Endothelial cell of umbilical vein (primary cell): Measurements from ENCODE around the gene MAB21L2. TPM values are rescaled to one million over a fixed set of nuclear protein-coding genes. Genes with fewer than 3 reads are reported as not detected.
"Not testable (repeated sequence)": the region's sequence is repeated elsewhere in the genome, so short reads cannot be mapped to it uniquely, and the experiment has no call there.

Experiments
- BruUV-seq: library from RNA; stranded (reverse); fragments of 400-500 nt; replicated peaks from 2 replicates; lab custom pipeline; 2021; lab: Mats Ljungman, UMichigan
- CTCF ChIA-PET: fragments of 300-600, 350-600 bp; sonication (Branson Sonifier 250); formaldehyde crosslinking; loops from one replicate; lab custom pipeline; 2021; ENCODE audit warnings: antibody characterized with exemption, inconsistent platforms; lab: Charles Lee
- POLR2A ChIA-PET: fragments of 300-600, 350-600 bp; sonication (Branson Sonifier 250); formaldehyde crosslinking; loops from one replicate; lab custom pipeline; 2021; ENCODE audit warnings: antibody characterized with exemption, inconsistent platforms; lab: Charles Lee
- DNase-seq: peaks from one replicate; pipeline ENCODE4 v3.0.0-alpha.2; 2011; ENCODE audit warnings: low read depth, low spot score
- FAIRE-seq: peaks from 2 replicates; lab custom pipeline; 2011; peaks lifted over from hg19 to GRCh38; lab: Jason Lieb, UNC
- H2AFZ ChIP-seq: 2 replicates; pipeline ENCODE4 v1.6.0; 2012; ENCODE audit warnings: low read depth, low read length, control low read depth, inconsistent platforms
- H3K27ac ChIP-seq: 2 replicates; pipeline ENCODE4 v1.5.1; 2011; ENCODE audit warnings: low read depth, mild to moderate bottlenecking, control low read depth, low read length, moderate library complexity; ENCODE audit not compliant: insufficient read depth
- H3K27me3 ChIP-seq, 2 experiments: 2 replicates each; pipeline versions ENCODE4 v1.6.0 to v1.6.1; 2011; ENCODE audit warnings: low read length in 2 of 2, mixed read lengths in 1 of 2; ENCODE audit not compliant: control insufficient read depth in 2 of 2, insufficient read depth in 2 of 2
- H3K36me3 ChIP-seq, 2 experiments: 2 replicates in 1 of 2; 3 replicates in 1 of 2; pipeline ENCODE4 v1.5.1; 2011; ENCODE audit warnings: low read length in 2 of 2, mild to moderate bottlenecking in 1 of 2, moderate library complexity in 1 of 2; ENCODE audit not compliant: control insufficient read depth in 2 of 2, insufficient read depth in 2 of 2; ENCODE audit errors: extremely low read depth in 1 of 2
- H3K4me1 ChIP-seq: 3 replicates; pipeline ENCODE4 v1.5.1; 2011; ENCODE audit warnings: mild to moderate bottlenecking, low read length; ENCODE audit not compliant: control insufficient read depth, insufficient read depth; ENCODE audit errors: extremely low read depth
- H3K4me2 ChIP-seq: 2 replicates; pipeline ENCODE4 v1.6.1; 2011; ENCODE audit warnings: low read length, control low read depth, mixed read lengths; ENCODE audit not compliant: insufficient read depth
- H3K4me3 ChIP-seq, 3 experiments: fragments of 200-600 bp in 1 of 3; sonication (generic), shearing (Covaris generic) in 1 of 3; replicated peaks in 1 of 3; 2 replicates each; pipeline ENCODE4 v1.5.1; 2011 to 2016; ENCODE audit warnings: control low read depth in 3 of 3, low read length in 3 of 3, mild to moderate bottlenecking in 2 of 3, inconsistent platforms in 1 of 3, low read depth in 1 of 3, moderate library complexity in 1 of 3; ENCODE audit not compliant: insufficient read depth in 1 of 3
- H3K79me2 ChIP-seq: 2 replicates; pipeline ENCODE4 v1.6.0; 2012; ENCODE audit warnings: low read length, inconsistent platforms; ENCODE audit not compliant: control insufficient read depth, insufficient read depth
- H3K9ac ChIP-seq: replicated peaks from 2 replicates; pipeline ENCODE3; 2011; ENCODE audit warnings: low read length, control low read depth; ENCODE audit not compliant: insufficient read depth; ENCODE audit errors: extremely low read depth
- H3K9me1 ChIP-seq: replicated peaks from 3 replicates; pipeline ENCODE4 v1.6.0; 2011; ENCODE audit warnings: mild to moderate bottlenecking, low read length; ENCODE audit not compliant: control insufficient read depth, insufficient read depth; ENCODE audit errors: extremely low read depth
- H3K9me3 ChIP-seq: replicated peaks from 2 replicates; pipeline ENCODE4 v1.5.1; 2012; ENCODE audit warnings: low read length, inconsistent platforms; ENCODE audit not compliant: control insufficient read depth, insufficient read depth
- H4K20me1 ChIP-seq: replicated peaks from 2 replicates; pipeline ENCODE3; 2011; ENCODE audit warnings: mild to moderate bottlenecking, low read length; ENCODE audit not compliant: control insufficient read depth, insufficient read depth; ENCODE audit errors: extremely low read depth
- EZH2 ChIP-seq: IDR thresholded peaks from 2 replicates; pipeline ENCODE4 v1.6.1; 2012; ENCODE audit warnings: borderline replicate concordance, low read depth, mild to moderate bottlenecking, moderate library complexity, low read length, inconsistent platforms; ENCODE audit not compliant: severe bottlenecking
- GATA2 ChIP-seq: IDR thresholded peaks from 2 replicates; pipeline ENCODE4 v1.7.0; 2011; ENCODE audit warnings: low read depth, mild to moderate bottlenecking, moderate library complexity, mixed read lengths, low read length; ENCODE audit not compliant: insufficient read length, insufficient read depth
- POLR2AphosphoS5 ChIP-seq: IDR thresholded peaks from 2 replicates; pipeline ENCODE4 v1.6.1; 2012; ENCODE audit warnings: low read depth, mild to moderate bottlenecking, control low read depth, low read length, moderate library complexity; ENCODE audit not compliant: insufficient read depth
- dilution Hi-C: fragments of 300-500 bp; cut with MboI; formaldehyde crosslinking; loops from one replicate; pipeline ENCODE4 v1.15.0; 2019; ENCODE audit warnings: low sequenced_read_pairs; ENCODE audit not compliant: extremely low pct_ligation_motif_present
- intact Hi-C: fragments of 100-400 bp; cut with micrococcal nuclease; formaldehyde crosslinking; loops from one replicate; pipeline ENCODE4 v1.10.0; 2022
- polyA plus RNA-seq, 4 experiments: library from polyadenylated mRNA; depleted of rRNA in 3 of 4; stranded (reverse) in 3 of 4; unstranded in 1 of 4; fragments of >200 nt; gene quantifications; 2 replicates each; pipeline versions ENCODE4 v1.2.1 to v1.2.3, GENCODE V29; 2011 to 2012; ENCODE audit warnings: missing spikeins in 1 of 4
- total RNA-seq: library from RNA; stranded (reverse); gene quantifications from 2 replicates; pipeline ENCODE4 v1.2.3, GENCODE V29; 2021

Gene MAB21L2
- total and polyA plus RNA-seq, 2 donors (not counting 3 experiments of a cell fraction or from before 2014, with no cell fraction given) = not detected

- H3K9ac ChIP-seq = no peak overlapping the region
- POLR2A ChIA-PET = no interaction called here
- no TSS peak for BruUV-seq
- TF ChIP-seq EZH2 (no peak), GATA2 (peak; percentile 14)
- no peaks in the 10 kb centered on the region for H3K4me1 ChIP-seq
- no peak overlapping the region for H3K4me3 ChIP-seq
- H3K4me2 ChIP-seq = no peak overlapping the region
- H3K79me2 ChIP-seq = no peaks in the 10 kb centered on the region
- no peaks in the 10 kb centered on the region for H3K9me3 ChIP-seq
- dilution Hi-C loops (no loop called here), intact Hi-C loops (no loop called here)
- no peak overlapping the region for H3K27ac ChIP-seq
- no peak overlapping the region for H2AFZ ChIP-seq
- CTCF ChIA-PET = interaction anchor here (1.0 kb wide), 1 partner anchor 333 kb away, joined by 3 read pairs; no protein-coding TSS in a partner anchor
- no peaks in the 10 kb centered on the region for H3K36me3 ChIP-seq
- H4K20me1 ChIP-seq = no peaks in the 10 kb centered on the region
- H3K27me3 ChIP-seq = no peaks in the 10 kb centered on the region
- no peak for FAIRE-seq
- no peaks in the 10 kb centered on the region for H3K9me1 ChIP-seq
- no peak for DNase-seq
Observed at GRCh38 chr4:150533673-150534072, 48.3 kb upstream of the MAB21L2 start.

- no peak for TF ChIP-seq POLR2AphosphoS5
- POLR2A ChIA-PET = no interaction called here
- H3K9ac ChIP-seq = no peak overlapping the region
- no peaks in the 10 kb centered on the region for H3K27me3 ChIP-seq
- BruUV-seq = no TSS peak
- dilution Hi-C loops (no loop called here), intact Hi-C loops (no loop called here)
- no peaks in the 10 kb centered on the region for H3K9me1 ChIP-seq
- no peaks in the 10 kb centered on the region for H4K20me1 ChIP-seq
- H2AFZ ChIP-seq = no peak overlapping the region
- H3K27ac ChIP-seq = no peak overlapping the region
- no peaks in the 10 kb centered on the region for H3K36me3 ChIP-seq
- H3K9me3 ChIP-seq = no peaks in the 10 kb centered on the region
- no peak overlapping the region for H3K4me3 ChIP-seq
- H3K4me2 ChIP-seq = no peak overlapping the region
- no peak for DNase-seq
- FAIRE-seq = no peak
- no peaks in the 10 kb centered on the region for H3K4me1 ChIP-seq
- CTCF ChIA-PET = interaction anchor here (1.4 kb wide), 1 partner anchor 59 kb away, joined by 3 read pairs; no protein-coding TSS in a partner anchor
- no peaks in the 10 kb centered on the region for H3K79me2 ChIP-seq
Observed at GRCh38 chr4:150534818-150535217, 47.1 kb upstream of the MAB21L2 start.

GRCh38 chr4:150537911-150538310 is 44.0 kb upstream of the MAB21L2 start:
- BruUV-seq, intact Hi-C loops, H3K27me3 ChIP-seq, H3K27ac ChIP-seq, H3K4me3 ChIP-seq, FAIRE-seq, POLR2A ChIA-PET, H3K79me2 ChIP-seq, H3K4me1 ChIP-seq, H3K9me3 ChIP-seq, DNase-seq, H3K4me2 ChIP-seq, H2AFZ ChIP-seq, dilution Hi-C loops, H3K9me1 ChIP-seq, H4K20me1 ChIP-seq, H3K9ac ChIP-seq, H3K36me3 ChIP-seq: not testable (repeated sequence)
- CTCF ChIA-PET = interaction anchor here (1.0 kb wide), 1 partner anchor 21 kb away, joined by 5 read pairs; no protein-coding TSS in a partner anchor
